GM23338 (cell line): ENCODE results near the gene KAZN. TPM values are rescaled to one million over a fixed set of nuclear protein-coding genes. Genes with fewer than 3 reads are reported as not detected.

Source experiments
- ATAC-seq: fragments of 200-7000 bp; cut with Tn5 transposase; 3 replicates; pipeline ENCODE4 v1.9.1; 2020
- DNase-seq: peaks from one replicate; pipeline ENCODE4 v3.0.0-alpha.2; 2015; ENCODE audit warnings: low spot score
- H2AFZ ChIP-seq: fragments of 200-600 bp; sonication (generic); 2 replicates; pipeline ENCODE4 v1.8.0; 2016; ENCODE audit warnings: antibody characterized with exemption, mild to moderate bottlenecking, moderate library complexity
- H3F3A ChIP-seq: fragments of 200-600 bp; sonication (generic); replicated peaks from 2 replicates; pipeline ENCODE4 v1.8.0; 2017; ENCODE audit warnings: antibody characterized with exemption, mixed run types, low read depth
- H3K27ac ChIP-seq: fragments of 200-600 bp; sonication (generic); 2 replicates; pipeline ENCODE4 v1.6.1; 2016; ENCODE audit warnings: low read depth
- H3K27me3 ChIP-seq: fragments of 200-600 bp; sonication (generic); 2 replicates; pipeline ENCODE4 v1.8.0; 2016; ENCODE audit warnings: mild to moderate bottlenecking, mixed run types, moderate library complexity; ENCODE audit not compliant: insufficient read depth
- H3K36me3 ChIP-seq: fragments of 200-600 bp; sonication (generic); 2 replicates; pipeline ENCODE4 v1.8.0; 2016; ENCODE audit warnings: mild to moderate bottlenecking; ENCODE audit not compliant: insufficient read depth
- H3K4me1 ChIP-seq: fragments of 200-600 bp; sonication (generic); 2 replicates; pipeline ENCODE4 v1.8.0; 2016; ENCODE audit warnings: mild to moderate bottlenecking, moderate library complexity; ENCODE audit not compliant: insufficient read depth
- H3K4me2 ChIP-seq: fragments of 200-600 bp; sonication (generic); 2 replicates; pipeline ENCODE4 v1.7.1; 2017; ENCODE audit warnings: mixed run types
- H3K4me3 ChIP-seq: fragments of 200-600 bp; sonication (generic); 2 replicates; pipeline ENCODE4 v1.6.1; 2016; ENCODE audit warnings: mixed run types
- H3K79me2 ChIP-seq: fragments of 200-600 bp; sonication (generic); replicated peaks from 2 replicates; pipeline ENCODE4 v1.8.0; 2017; ENCODE audit warnings: mild to moderate bottlenecking; ENCODE audit not compliant: insufficient read depth
- H3K9me2 ChIP-seq: fragments of 200-600 bp; sonication (generic); 2 replicates; pipeline ENCODE4 v1.8.0; 2017; ENCODE audit not compliant: insufficient read depth
- H4K20me1 ChIP-seq: fragments of 200-600 bp; sonication (generic); replicated peaks from 2 replicates; pipeline ENCODE4 v1.8.0; 2017; ENCODE audit warnings: mild to moderate bottlenecking; ENCODE audit not compliant: insufficient read depth
- H3K27ac Mint-ChIP-seq: 2 replicates; pipeline ENCODE4 v1.8.0; 2020; ENCODE audit warnings: inconsistent platforms, mild to moderate bottlenecking, moderate library complexity, mixed read lengths
- H3K27me3 Mint-ChIP-seq: 3 replicates; pipeline ENCODE4 v1.8.0; 2022; ENCODE audit warnings: low read depth, mild to moderate bottlenecking, moderate library complexity, mixed read lengths, inconsistent platforms; ENCODE audit not compliant: insufficient read depth, poor library complexity
- H3K36me3 Mint-ChIP-seq: 3 replicates; pipeline ENCODE4 v1.8.0; 2021; ENCODE audit warnings: low read depth, mild to moderate bottlenecking, inconsistent platforms, moderate library complexity, mixed read lengths
- H3K4me1 Mint-ChIP-seq: 3 replicates; pipeline ENCODE4 v1.8.0; 2020; ENCODE audit warnings: mild to moderate bottlenecking, inconsistent platforms, mixed read lengths
- H3K4me3 Mint-ChIP-seq: 3 replicates; pipeline ENCODE4 v1.8.0; 2021; ENCODE audit warnings: moderate library complexity, mild to moderate bottlenecking, inconsistent platforms, mixed read lengths
- H3K9me3 Mint-ChIP-seq: 3 replicates; pipeline ENCODE4 v1.8.0; 2020; ENCODE audit warnings: moderate library complexity, mild to moderate bottlenecking, inconsistent platforms, mixed read lengths
- CREB1 ChIP-seq: fragments of 250-450 bp; sonication (Bioruptor Pico); IDR thresholded peaks from 2 replicates; pipeline ENCODE4 v1.5.0; 2020; ENCODE audit warnings: low read depth, mild to moderate bottlenecking, moderate library complexity
- CTCF ChIP-seq, 2 experiments: fragments of 200-600 bp in 1 of 2; sonication (generic) in 1 of 2; conservative IDR thresholded peaks; 2 replicates each; pipeline versions ENCODE4 v1.5.1 to v1.6.1; 2016 to 2017; ENCODE audit warnings: antibody characterized with exemption in 2 of 2, low read depth in 2 of 2, mild to moderate bottlenecking in 2 of 2, moderate library complexity in 1 of 2
- ETS1 ChIP-seq: IDR thresholded peaks from 2 replicates; pipeline ENCODE4 v1.6.1; 2016; ENCODE audit warnings: antibody characterized with exemption
- EZH2 ChIP-seq: fragments of 200-600 bp; sonication (generic); IDR thresholded peaks from one replicate; pipeline ENCODE4 v1.8.0; 2017; ENCODE audit warnings: antibody characterized with exemption, mild to moderate bottlenecking, low read depth; ENCODE audit not compliant: unreplicated experiment
- EZH2phosphoT487 ChIP-seq: fragments of 200-600 bp; sonication (generic); IDR thresholded peaks from one replicate; pipeline ENCODE4 v1.8.1; 2018; ENCODE audit warnings: antibody characterized with exemption; ENCODE audit not compliant: unreplicated experiment
- JUNB ChIP-seq: IDR thresholded peaks from one replicate; pipeline ENCODE4 v1.6.1; 2016; ENCODE audit warnings: antibody characterized with exemption; ENCODE audit not compliant: unreplicated experiment
- NANOG ChIP-seq: IDR thresholded peaks from 2 replicates; pipeline ENCODE4 v1.6.1; 2016; ENCODE audit warnings: antibody characterized with exemption, borderline replicate concordance
- POLR2AphosphoS5 ChIP-seq: IDR thresholded peaks from 2 replicates; pipeline ENCODE4 v1.6.1; 2016; ENCODE audit warnings: antibody characterized with exemption, low read depth
- REST ChIP-seq: IDR thresholded peaks from one replicate; pipeline ENCODE4 v1.6.1; 2018; ENCODE audit warnings: antibody characterized with exemption; ENCODE audit not compliant: unreplicated experiment
- STAT1 ChIP-seq: IDR thresholded peaks from one replicate; pipeline ENCODE4 v1.6.1; 2016; ENCODE audit warnings: antibody characterized with exemption; ENCODE audit not compliant: unreplicated experiment
- ZNF114 ChIP-seq: fragments of 250-450 bp; sonication (Bioruptor Pico); IDR thresholded peaks from 2 replicates; pipeline ENCODE4 v1.5.0; 2020; ENCODE audit warnings: mild to moderate bottlenecking, moderate library complexity
- ZNF331 ChIP-seq: fragments of 250-450 bp; sonication (Bioruptor Pico); IDR thresholded peaks from 2 replicates; pipeline ENCODE4 v1.5.0; 2020; ENCODE audit warnings: low read depth, mild to moderate bottlenecking, moderate library complexity
- polyA plus RNA-seq: library from polyadenylated mRNA; unstranded; fragments of >200 nt; fragmentation: Nextera tagmentation; extraction: Ambion mirVana; gene quantifications from 2 replicates; pipeline ENCODE4 v1.2.1, GENCODE V29; 2016
- total RNA-seq: library from RNA; depleted of rRNA; stranded (reverse); fragments of >200 nt; shearing (Covaris generic); gene quantifications from 2 replicates; pipeline ENCODE4 v1.2.3, GENCODE V29; 2014

KAZN gene
- total and polyA plus RNA-seq, 2 experiments from 2014 or later = 9.9 to 15.0 TPM

GRCh38 chr1:15055736-15056415, 457.4 kb downstream of the KAZN start:
- Histone ChIP-seq H3K36me3 (no peaks in the 10 kb centered on the region), H2AFZ (no peak overlapping the region), H3K4me3 (no peak overlapping the region), H3F3A (no peaks in the 10 kb centered on the region), H3K4me1 (peaks cover 11% of the 10 kb centered on the region; the same call in 1 of the 2 replicates), H3K9me2 (no peaks in the 10 kb centered on the region), H3K27me3 (no peaks in the 10 kb centered on the region), H3K4me2 (no peak overlapping the region), H4K20me1 (no peaks in the 10 kb centered on the region), H3K79me2 (no peaks in the 10 kb centered on the region), H3K27ac (no peak overlapping the region)
- Mint-ChIP-seq H3K36me3 (peaks cover 4% of the 10 kb centered on the region; the same call in 2 of the 3 replicates), H3K27me3 (peaks cover 10% of the 10 kb centered on the region), H3K27ac (no peak overlapping the region), H3K9me3 (no peaks in the 10 kb centered on the region), H3K4me3 (no peak overlapping the region), H3K4me1 (peaks cover 15% of the 10 kb centered on the region)
- DNase-seq = no peak
- no peak for ATAC-seq
- TF ChIP-seq CTCF (conservative IDR thresholded peaks at IDR 0.05; ENCODE audit: low read depth in 2 of 2) = peak in 1 of 2 experiments; percentile 41; a peak in 2 of 4 replicates
- TF ChIP-seq ETS1 = no peak

- peaks cover 15% of the 10 kb centered on the region for H3K4me1 Mint-ChIP-seq
- no peak overlapping the region for H3K4me3 Mint-ChIP-seq
- Histone ChIP-seq H3K27ac (no peak overlapping the region), H3K27me3 (no peaks in the 10 kb centered on the region), H3K4me3 (no peak overlapping the region), H3F3A (no peaks in the 10 kb centered on the region), H3K4me2 (no peak overlapping the region), H3K79me2 (no peaks in the 10 kb centered on the region), H3K9me2 (no peaks in the 10 kb centered on the region), H4K20me1 (no peaks in the 10 kb centered on the region), H2AFZ (no peak overlapping the region), H3K36me3 (no peaks in the 10 kb centered on the region), H3K4me1 (peaks cover 11% of the 10 kb centered on the region; the same call in 1 of the 2 replicates)
- H3K36me3 Mint-ChIP-seq = peaks cover 4% of the 10 kb centered on the region; the same call in 2 of the 3 replicates
- no peak overlapping the region for H3K27ac Mint-ChIP-seq
- DNase-seq (no peak), ATAC-seq (no peak)
- H3K9me3 Mint-ChIP-seq = no peaks in the 10 kb centered on the region
- H3K27me3 Mint-ChIP-seq = peaks cover 10% of the 10 kb centered on the region
- TF ChIP-seq NANOG (no peak), ETS1 (no peak), ZNF331 (CRISPR knock-in tag) (no peak), STAT1 (no peak), EZH2 (no peak), CTCF (conservative IDR thresholded peaks at IDR 0.05; ENCODE audit: low read depth in 2 of 2) (no peak), POLR2AphosphoS5 (no peak), REST (no peak), ZNF114 (no peak), CREB1 (CRISPR knock-in tag) (no peak), JUNB (no peak), EZH2phosphoT487 (no peak)
Observed at GRCh38 chr1:15056515-15057285, 458.2 kb downstream of the KAZN start.
